COLO829 (cell line): ENCODE data around the gene FAM185A.
A peak's percentile ranks its signal among the peaks of the same experiment; 100 is the strongest.
"Not testable (repeated sequence)": the region's sequence is repeated elsewhere in the genome, so short reads cannot be mapped to it uniquely, and the experiment has no call there.

ENCODE experiments used
- DNase-seq: peaks from one replicate; pipeline ENCODE4 v3.0.0; 2012; ENCODE audit warnings: low spot score

Gene FAM185A

DNA sequence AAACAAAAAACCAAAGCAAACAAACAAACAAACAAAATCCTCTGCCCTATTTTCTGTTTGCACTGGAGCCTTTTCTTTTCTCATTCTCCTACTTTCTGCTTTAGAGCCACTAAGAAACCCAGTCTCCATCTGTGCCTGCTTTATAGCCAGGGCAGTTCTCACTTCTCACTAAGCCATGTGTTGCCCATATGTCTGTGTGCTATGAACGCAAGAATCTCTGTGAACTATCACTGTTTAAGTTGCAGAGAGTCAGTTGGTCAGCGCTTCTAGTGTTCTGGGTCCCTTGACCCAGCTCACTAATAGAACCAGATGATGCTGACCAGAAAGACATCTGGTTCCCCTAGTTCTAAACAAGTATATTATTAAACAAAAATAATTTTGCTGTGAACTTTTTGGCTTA lies 81.4 kb downstream of the FAM185A start:
- no peak for DNase-seq

- DNase-seq = no peak
Observed at GRCh38 chr7:102832674-102833073, 83.9 kb downstream of the FAM185A start.

GRCh38 chr7:102833343-102833742 lies 84.5 kb downstream of the FAM185A start:
- no peak for DNase-seq

DNA sequence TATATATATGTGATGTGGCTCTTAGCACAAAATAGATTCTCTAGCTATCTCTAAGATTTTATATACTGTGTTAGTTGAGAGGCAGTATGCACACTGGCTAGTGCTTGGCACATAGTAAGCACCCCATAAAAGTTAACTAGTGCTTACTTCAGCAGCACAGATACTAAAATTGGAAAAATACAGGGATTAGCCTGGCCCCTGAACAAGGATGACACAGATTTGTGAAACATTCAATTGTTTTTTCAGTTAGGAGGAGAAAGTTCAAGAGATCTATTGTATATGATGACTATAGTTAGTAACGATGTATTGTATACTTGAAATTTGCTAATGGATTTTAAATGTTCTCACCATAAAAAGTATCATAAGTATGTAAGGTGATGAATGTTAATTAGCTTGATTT lies 85.7 kb downstream of the FAM185A start:
- no peak for DNase-seq

DNA sequence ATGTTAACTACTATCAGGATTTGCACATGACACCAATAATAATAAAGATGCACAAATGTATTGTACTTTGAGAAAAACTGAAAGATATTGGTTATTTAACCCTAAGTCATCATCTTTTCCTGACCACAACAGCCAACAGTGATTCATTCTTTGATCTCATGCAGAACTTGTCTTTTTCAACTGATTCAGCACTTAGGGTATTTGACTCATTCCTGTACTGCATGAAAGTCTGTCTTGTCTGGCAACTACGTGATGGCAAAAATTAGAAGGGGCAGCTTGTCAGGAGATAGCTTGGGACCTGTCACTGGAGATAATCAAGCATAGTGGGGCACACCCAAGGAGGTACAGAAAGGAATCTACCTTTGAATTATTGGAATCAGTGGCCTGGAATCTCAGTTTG lies 86.2 kb downstream of the FAM185A start:
- peak; percentile 64 for DNase-seq

GRCh38 chr7:102836191-102836919 lies 87.6 kb downstream of the FAM185A start:
- no peak for DNase-seq

GRCh38 chr7:102836977-102837376 lies 88.2 kb downstream of the FAM185A start:
- no peak for DNase-seq

- DNase-seq = no peak
Observed at GRCh38 chr7:102837802-102838201, 89.0 kb downstream of the FAM185A start.

DNA sequence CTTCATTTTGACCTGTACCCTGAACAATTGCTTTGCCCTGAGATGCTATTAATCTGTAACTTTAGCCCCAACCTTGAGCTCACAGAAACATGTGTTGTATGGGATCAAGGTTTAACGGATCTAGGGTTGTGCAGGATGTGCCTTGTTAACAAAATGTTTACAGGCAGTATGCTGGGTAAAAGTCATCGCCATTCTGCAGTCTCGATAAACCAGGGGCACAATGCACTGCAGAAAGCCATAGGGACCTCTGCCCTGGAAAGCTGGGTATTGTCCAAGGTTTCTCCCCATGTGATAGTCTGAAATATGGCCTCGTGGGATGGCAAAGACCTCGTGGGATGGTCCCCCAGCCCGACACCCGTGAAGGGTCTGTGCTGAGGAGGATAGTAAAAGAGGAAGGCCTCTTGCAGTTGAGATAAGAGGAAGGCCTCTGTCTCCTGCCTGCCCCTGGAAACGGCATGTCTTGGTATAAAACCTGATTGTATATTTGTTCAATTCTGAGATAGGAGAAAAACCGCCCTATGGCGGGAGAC lies 89.8 kb downstream of the FAM185A start:
- not testable (repeated sequence) for DNase-seq

GRCh38 chr7:102840404-102840803 lies 91.6 kb downstream of the FAM185A start:
- DNase-seq = no peak

DNA sequence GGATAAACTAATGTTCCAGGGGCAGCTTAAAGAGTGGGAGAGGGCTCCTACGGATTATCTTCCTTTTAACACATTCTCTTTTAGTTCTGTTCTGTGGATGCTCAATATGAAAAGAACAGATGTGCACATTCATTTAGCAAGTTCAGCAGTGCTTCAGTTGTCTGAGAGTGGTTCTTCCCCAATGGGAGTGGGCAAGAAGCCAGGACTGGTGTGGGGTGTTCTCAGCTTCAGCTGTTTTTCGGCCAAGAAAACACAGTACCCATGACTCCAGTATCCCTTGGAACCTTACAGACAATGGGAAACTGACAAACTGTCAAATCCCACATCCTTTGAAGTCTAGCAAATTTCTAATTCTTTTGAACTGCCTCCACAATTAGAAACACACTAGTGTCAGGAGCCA lies 92.5 kb downstream of the FAM185A start:
- DNase-seq = no peak

GRCh38 chr7:102842284-102842683 lies 93.5 kb downstream of the FAM185A start:
- no peak for DNase-seq

DNA sequence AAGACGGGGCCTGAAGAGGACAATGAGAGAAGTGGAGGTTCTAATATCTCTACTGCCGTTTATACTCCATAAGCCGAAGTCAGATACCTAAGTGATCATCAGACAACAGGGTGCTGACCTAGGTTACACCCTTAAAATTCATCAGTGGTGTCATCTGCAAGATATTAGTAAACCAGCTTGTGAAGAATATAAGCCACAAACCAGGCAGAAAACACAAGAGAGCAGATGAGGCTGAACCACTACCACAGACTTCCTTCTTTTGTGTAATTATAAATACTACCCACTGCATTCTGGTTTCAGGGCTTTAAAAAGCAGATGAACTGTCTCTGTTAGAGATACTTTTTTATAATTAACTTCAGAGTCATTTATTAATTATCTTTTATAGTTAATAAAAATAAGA lies 95.1 kb downstream of the FAM185A start:
- no peak for DNase-seq

DNA sequence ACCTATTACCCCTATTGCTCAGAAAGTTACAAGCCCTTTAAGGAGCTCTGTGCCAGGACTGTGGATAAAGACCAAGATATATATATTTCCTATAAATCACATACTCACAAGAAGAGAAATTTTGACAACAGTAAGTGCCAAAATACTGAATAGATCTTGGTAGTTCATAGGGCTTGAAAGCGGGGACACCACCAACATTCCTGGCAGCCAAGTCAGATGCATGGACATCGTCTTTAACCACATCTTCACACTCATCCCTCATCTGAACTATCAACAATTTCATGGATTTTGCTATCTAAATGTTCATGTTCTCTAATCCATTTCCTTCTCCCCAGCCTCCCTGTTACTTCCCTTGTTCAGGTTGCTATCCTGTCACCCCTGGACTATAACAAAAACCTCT lies 96.5 kb downstream of the FAM185A start:
- no peak for DNase-seq

DNA sequence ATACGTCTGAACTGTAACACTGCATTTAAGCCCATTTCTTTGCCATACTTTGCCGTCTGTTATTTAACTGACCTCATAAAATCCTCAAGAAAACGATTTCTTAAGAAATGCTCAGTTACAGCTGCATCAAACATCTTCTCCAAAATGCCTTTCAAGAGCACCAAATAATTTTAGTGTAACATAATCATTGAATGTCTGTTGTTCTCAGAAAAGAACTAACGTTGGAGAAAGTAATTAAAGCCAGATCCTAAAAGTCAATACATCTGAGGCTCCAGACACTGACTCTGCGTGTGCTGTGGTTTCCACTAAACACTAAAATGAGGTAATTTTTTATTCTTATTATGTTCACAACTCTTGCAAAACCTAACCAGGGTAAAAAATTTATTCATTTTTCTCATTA lies 100.3 kb downstream of the FAM185A start:
- no peak for DNase-seq

GRCh38 chr7:102849538-102849937 lies 100.7 kb downstream of the FAM185A start:
- no peak for DNase-seq

DNA sequence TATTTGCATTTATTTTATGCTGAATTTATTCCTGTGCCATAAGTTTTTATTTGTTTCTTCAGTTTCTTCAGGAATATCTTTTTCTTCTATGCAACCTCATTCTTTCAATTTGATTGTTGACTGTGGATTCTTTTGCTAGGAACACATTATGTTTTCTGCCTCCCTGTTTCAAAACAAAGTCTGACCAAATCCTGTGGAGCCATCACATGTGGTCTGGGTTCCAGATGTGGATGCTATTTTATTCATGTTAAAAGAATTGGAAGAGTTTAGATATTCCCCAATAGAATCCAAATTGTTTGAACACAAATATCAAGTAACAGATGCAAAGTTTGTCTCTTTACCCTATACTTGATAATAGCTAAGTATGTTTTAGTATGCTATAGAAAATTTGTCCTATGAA lies 107.2 kb downstream of the FAM185A start:
- no peak for DNase-seq
